ENCODE data around the gene LCE2A.

The LCE2A gene

DNA sequence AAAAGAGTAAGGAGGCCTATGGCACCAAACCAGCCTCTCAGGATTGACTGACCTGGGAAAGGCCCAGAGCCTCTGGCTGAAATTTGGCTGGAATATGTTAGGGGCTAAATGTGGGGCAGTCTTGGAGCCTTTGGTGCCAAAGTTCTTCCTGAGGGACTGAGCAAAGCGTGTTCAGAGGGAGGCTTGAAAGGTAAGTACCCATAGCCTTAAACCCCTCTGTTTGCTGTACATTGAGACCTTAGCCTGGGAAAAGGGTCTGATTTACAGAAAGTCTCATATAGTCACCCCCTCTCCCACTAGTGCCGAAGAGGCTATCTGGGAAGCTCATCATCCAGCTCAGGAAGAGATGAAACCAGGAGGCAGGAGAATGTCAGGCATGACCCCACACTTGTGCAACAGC lies 9.7 kb downstream of the LCE2A start, which contains the start of gene LCE4A:
TSS of gene LCE4A (plus strand) at position 301 of the 400 bp plus-strand sequence. CDS start 916 bp downstream, outside the sequence.
- no peak for TF ChIP-seq ZNF274 (IDR thresholded peaks at IDR 0.05; ENCODE audit: low read depth, low read length)
- H3K4me3 ChIP-seq (ENCODE audit: low read length) = no peak within 1 kb of the TSS

DNA sequence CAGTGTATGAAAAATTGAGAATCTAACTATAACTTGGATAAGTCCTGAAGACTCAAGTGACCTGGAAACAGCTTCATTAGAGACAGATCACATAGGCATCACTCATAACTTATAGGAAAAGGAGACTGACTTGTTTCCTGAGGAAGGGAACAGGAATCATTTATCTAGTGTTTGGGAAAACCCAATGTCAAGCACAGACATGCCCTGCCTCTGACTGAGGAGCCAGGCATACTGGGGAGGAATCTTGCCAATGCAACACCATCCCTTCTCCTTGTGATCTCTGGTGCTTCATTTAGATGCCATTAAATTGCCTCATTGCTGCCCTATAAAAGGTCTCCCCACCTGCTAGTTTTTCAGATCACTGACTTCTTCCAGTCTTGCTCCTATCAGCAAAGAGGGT lies 20.1 kb downstream of the LCE2A start:
- no peak overlapping the region for H3K4me3 ChIP-seq (ENCODE audit: low read length)
- no peak for TF ChIP-seq ZNF274 (IDR thresholded peaks at IDR 0.05; ENCODE audit: low read depth, low read length)

DNA sequence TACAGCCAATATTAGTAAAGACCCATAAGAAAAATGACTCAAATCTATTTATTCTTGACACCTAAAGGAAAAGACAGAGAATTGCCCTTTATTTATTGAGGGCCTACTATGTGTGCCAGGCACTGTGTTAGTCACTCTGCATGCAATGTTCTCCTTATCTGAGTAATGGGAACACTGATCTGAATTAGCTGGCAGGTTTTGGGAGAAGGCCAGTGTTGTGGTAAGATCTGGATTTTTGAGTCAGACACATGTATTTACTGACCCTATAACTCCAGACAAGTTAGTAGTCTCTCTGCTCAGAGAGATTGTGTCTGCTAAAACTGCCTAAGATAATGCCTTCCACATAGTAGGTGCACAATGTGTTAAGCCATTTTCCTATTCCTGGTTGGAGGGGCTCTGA lies 27.1 kb downstream of the LCE2A start:
- no peak for TF ChIP-seq ZNF274 (IDR thresholded peaks at IDR 0.05; ENCODE audit: low read depth, low read length)
- no peak overlapping the region for H3K4me3 ChIP-seq (ENCODE audit: low read length)

DNA sequence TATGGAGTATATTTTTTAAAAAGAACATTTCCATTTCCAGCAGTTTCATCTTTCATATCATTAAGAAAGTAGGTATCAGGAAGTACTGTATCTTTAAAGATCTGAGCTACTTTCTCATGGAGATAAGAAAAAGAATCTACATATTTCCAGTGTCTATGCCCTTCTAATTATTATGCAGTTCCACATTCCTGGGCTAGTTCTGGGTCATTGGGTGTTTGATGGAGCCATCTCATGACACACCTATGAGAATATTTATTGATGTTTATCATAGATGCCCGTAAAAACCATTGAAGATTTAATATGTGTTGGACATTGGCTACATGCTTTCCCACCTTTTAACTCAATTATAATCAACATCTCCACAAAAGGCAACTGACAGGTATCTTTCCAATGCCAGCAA lies 30.8 kb downstream of the LCE2A start:
- no peak for TF ChIP-seq ZNF274 (IDR thresholded peaks at IDR 0.05; ENCODE audit: low read depth, low read length)
- no peak overlapping the region for H3K4me3 ChIP-seq (ENCODE audit: low read length)

DNA sequence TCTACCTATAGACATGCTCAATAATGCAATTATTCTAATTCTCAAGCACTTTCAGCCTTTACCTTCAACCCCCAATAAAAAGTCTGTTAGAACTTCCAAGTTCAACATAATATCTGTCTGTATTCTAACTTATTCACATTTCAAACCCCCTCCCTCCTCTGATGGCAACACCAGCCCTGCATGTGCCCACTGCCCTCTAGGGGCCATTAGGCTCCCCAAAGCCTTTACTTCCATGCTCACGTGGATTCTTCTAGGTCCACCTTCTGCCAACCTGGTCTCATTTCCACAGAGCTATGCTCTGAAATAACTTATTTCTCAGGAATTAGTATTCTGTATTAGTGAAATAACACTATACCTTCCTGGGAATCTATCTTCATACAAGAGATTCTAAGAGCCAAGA lies 37.5 kb downstream of the LCE2A start:
- TF ChIP-seq ZNF274 (IDR thresholded peaks at IDR 0.05; ENCODE audit: low read depth, low read length) = no peak
- H3K4me3 ChIP-seq (ENCODE audit: low read length) = no peak overlapping the region

DNA sequence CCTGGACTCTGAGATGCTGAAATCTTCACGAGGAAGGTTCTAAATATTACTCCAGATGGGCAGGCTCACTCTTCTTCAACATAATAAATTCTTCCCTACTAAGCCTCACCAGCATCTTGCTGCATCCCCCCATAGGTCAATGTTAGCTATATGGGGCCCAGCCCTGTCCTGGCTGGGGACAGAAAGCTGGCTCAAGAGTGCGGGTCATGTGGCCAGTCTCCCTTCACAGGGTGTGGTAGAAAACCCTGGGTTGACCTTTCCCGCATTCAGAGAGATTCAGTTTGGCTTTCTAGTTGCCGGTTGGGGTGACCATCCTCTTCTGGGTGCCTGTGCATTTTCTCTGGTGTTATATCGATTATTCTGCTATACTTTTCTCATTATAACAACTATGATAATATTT lies 39.9 kb downstream of the LCE2A start:
- H3K4me3 ChIP-seq (ENCODE audit: low read length) = no peak overlapping the region
- no peak for TF ChIP-seq ZNF274 (IDR thresholded peaks at IDR 0.05; ENCODE audit: low read depth, low read length)

DNA sequence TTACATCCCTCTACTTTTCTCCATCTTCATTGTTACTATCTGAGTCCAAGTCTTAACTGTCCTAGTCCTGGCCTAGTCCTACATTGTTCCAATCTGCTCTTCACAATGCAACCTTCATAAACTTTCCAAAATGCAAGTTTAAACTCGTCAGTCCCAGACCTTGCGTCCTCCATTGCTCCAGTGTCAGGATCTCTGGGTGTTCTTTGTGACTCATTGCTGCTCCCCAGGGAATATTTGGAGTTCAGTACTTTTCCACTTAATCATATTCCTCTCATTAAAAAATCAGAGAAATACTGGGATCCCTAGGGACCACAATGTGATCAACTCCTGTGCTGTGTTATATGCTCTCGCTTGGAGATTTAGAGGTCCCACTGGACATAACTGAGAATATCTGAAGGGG lies 41.7 kb downstream of the LCE2A start:
- TF ChIP-seq ZNF274 (IDR thresholded peaks at IDR 0.05; ENCODE audit: low read depth, low read length) = no peak
- no peak overlapping the region for H3K4me3 ChIP-seq (ENCODE audit: low read length)

DNA sequence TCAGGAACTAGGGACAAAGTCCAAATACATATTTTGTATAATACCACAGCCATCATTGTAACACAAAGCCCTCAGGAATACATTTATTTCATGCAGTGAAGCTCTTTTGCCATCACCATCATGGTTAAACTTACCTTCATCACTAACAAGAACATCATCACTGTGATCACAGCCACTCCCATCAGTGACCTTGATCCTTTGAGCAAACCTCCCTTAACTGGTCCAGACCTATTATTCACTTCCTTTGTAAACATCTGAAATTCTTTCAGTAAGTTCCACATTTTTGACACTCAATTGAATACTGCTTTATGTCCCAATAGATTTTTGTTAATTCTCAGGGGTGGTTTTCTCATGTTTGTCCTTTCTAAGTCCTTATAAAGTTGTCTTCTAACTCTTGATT lies 43.5 kb downstream of the LCE2A start:
- H3K4me3 ChIP-seq (ENCODE audit: low read length) = no peak overlapping the region
- TF ChIP-seq ZNF274 (IDR thresholded peaks at IDR 0.05; ENCODE audit: low read depth, low read length) = no peak

DNA sequence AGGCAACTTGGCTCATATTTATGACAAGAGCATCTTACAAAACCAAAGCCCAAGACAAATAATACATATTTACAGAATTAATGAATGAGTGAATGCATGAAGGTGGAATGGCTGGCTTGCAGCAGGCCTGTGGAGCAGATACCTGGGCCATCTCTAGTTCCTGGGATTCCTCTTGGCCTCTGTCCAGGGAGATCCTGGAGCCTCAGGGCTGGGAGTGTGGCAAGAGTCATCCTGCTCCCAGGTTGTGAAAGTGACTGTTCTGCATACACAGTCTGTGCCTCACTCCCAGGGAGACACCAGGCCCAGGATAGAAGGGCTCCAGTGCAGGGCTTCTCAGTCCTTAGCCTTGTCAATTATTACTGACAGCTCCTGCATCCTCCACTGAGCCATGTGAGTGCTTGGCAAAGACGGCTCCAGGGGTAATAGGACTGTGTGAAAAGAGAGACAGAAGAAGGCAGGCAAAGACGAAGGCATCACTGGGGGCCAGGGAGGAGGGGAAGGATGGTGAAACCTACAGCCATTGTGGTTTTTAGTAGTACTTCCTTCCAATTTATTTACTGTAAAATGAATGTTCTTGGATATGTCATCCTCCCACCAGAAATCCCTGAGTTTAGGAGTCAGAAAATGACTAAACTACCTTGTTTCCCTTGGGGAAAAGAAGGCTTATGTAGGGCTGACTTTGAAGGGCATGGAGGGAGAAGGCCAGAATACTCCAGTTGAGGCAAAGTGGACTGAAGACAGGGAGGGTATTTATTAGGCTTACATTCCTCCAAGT lies 45.4 kb downstream of the LCE2A start:
- no peak for TF ChIP-seq ZNF274 (IDR thresholded peaks at IDR 0.05; ENCODE audit: low read depth, low read length)
- no peak overlapping the region for H3K4me3 ChIP-seq (ENCODE audit: low read length)

DNA sequence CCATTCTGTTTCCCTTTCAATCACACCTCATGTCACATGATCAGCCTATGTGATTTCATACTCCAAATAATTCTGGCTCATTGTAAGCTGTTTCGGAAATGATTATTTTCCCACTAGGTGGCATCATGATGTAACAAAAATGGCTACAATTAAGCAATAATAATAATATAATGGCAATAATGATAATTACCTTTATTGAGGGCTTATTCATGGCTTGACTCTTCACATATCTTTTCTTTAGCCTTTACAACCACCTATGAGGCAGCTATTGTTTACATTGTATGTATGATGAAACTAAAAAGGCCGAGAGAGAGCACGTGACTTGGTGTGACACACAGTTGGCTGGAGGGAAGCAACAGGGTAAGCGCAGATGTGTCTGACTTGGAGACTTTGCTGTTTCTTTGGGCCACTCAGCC lies 47.2 kb downstream of the LCE2A start:
- H3K4me3 ChIP-seq (ENCODE audit: low read length) = no peak overlapping the region
- TF ChIP-seq ZNF274 (IDR thresholded peaks at IDR 0.05; ENCODE audit: low read depth, low read length) = no peak

DNA sequence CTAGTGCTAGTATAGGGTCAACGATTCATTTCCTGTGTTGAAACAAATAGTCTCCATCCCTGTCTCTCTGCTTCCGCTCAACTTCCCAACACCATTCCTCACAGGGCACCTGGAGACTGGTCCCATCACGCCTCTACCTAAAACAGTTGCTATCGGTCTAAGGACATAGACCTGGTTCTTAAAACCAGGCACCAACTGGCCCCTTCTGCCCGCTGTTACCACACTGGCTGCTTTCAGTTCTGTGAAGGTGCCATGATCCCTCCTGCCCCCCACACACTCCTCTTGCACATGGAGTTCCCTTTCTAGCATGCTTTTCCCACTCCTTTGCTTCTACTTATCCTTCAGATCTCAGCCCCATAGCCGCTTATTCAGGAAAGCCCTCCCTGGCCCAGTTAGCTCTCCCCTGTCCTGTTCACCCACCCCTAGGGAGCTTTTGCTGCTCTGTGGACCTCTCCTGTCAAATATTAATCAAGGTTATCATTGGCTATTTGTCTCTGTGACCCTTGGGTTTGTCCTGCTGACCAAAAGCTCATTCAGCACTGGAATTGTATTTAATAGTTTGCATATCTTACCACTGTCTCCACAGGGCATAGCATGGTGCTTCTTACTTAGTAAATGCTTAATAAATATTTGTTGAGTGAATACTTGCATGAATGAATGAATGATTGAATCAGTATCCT lies 47.8 kb downstream of the LCE2A start:
- H3K4me3 ChIP-seq (ENCODE audit: low read length) = no peak overlapping the region
- TF ChIP-seq ZNF274 (IDR thresholded peaks at IDR 0.05; ENCODE audit: low read depth, low read length) = no peak

DNA sequence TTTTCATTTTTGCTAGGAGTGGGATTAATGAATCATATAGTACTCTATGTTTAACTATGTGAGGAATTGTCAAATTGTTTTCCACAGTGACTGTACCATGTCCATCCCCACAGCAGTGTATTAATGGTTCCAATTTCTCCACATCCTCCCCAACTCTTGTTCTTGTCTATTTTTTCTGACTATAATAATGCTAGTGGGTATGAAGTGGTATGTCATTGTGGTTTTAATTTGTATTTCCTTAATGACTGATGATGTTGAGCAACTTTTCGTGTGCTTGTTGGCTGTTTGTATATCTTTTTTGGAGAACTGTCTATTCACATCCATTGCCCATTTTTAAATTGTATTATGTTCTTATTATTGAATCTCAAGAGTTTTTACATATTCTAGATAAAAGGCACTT lies 49.7 kb downstream of the LCE2A start:
- H3K4me3 ChIP-seq (ENCODE audit: low read length) = no peak overlapping the region
- TF ChIP-seq ZNF274 (IDR thresholded peaks at IDR 0.05; ENCODE audit: low read depth, low read length) = no peak
